Vagina (tissue), 2 donors: Measurements from ENCODE around the gene SLC52A3. TPM values are rescaled to one million over a fixed set of nuclear protein-coding genes. Genes with fewer than 3 reads are reported as not detected.

Experiments
- DNase-seq, 2 donors: peaks; one replicate each; pipeline ENCODE4 v3.0.0-alpha.2; 2017; ENCODE audit errors: extremely low spot score in 2 of 2
- H3K27ac ChIP-seq: fragments of 200-600 bp; sonication (generic); one replicate; pipeline ENCODE4 v1.5.1; 2019
- H3K27me3 ChIP-seq: fragments of 200-600 bp; sonication (generic); one replicate; pipeline ENCODE4 v1.5.1; 2019
- H3K36me3 ChIP-seq, 2 donors: fragments of 200-600 bp; sonication (generic); one replicate each; pipeline ENCODE4 v1.5.1; 2017 to 2019
- H3K4me1 ChIP-seq: fragments of 200-600 bp; sonication (generic); one replicate; pipeline ENCODE4 v1.5.1; 2019
- H3K4me3 ChIP-seq, 2 donors: fragments of 200-600 bp; sonication (generic); 1 replicate in 1 of 2; 2 replicates in 1 of 2; pipeline ENCODE4 v1.5.1; 2016 to 2019
- H3K9me3 ChIP-seq: fragments of 200-600 bp; sonication (generic); one replicate; pipeline ENCODE4 v1.5.1; 2019
- CTCF ChIP-seq, 3 experiments: fragments of 450-650 bp in 2 of 3; fragments of 200-600 bp in 1 of 3; sonication (generic) in 1 of 3; IDR thresholded peaks; one replicate each; pipeline ENCODE4 v1.5.1; 2017 to 2019; ENCODE audit warnings: antibody characterized with exemption in 3 of 3, mild to moderate bottlenecking in 2 of 3, moderate library complexity in 2 of 3
- POLR2A ChIP-seq, 2 donors: fragments of 450-650 bp; IDR thresholded peaks; one replicate each; pipeline ENCODE4 v1.6.1; 2017; ENCODE audit warnings: antibody characterized with exemption in 2 of 2, mild to moderate bottlenecking in 2 of 2, moderate library complexity in 2 of 2
- POLR2AphosphoS5 ChIP-seq, 2 donors: sonication (generic); formaldehyde crosslinking; IDR thresholded peaks; one replicate each; pipeline ENCODE4 v1.9.0; 2017; ENCODE audit warnings: antibody characterized with exemption in 2 of 2, mild to moderate bottlenecking in 2 of 2, low read depth in 1 of 2; ENCODE audit not compliant: insufficient read depth in 1 of 2
- intact Hi-C: fragments of 100-400 bp; cut with DNase I; formaldehyde crosslinking; loops from one replicate; pipeline ENCODE4 v1.15.1; 2023
- total RNA-seq: library from RNA; depleted of rRNA; stranded (reverse); fragments of >200 nt; gene quantifications from one replicate; pipeline ENCODE4 v1.2.3, GENCODE V29; 2016

Gene SLC52A3
- total RNA-seq, 1 donor from 2014 or later: 1.7 TPM

DNA sequence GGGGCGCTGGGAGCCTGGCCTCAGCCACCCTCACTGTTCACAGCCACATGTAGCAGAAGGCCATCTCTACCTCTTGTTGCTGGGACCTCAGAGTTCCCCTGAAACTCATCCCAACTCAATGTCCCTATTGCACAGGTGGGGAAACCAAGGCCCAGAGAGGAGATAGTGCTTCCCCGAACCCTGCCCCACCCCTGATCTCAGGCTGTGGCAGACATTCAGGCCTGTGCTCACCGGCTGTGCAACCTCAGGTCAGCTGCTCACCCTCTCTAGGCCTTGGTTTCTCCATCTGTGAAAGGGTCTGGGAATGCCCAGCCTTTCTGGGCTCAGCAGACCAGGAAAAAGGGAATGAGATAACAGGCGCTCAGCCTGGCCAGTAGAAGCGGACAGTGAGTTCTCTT lies 6.4 kb upstream of the SLC52A3 start:
- Histone ChIP-seq H3K27ac (no peak overlapping the region), H3K36me3 (no peaks in the 10 kb centered on the region), H3K4me1 (no peaks in the 10 kb centered on the region), H3K4me3 (no peak overlapping the region), H3K9me3 (no peaks in the 10 kb centered on the region), H3K27me3 (no peaks in the 10 kb centered on the region)
- no peak for DNase-seq
- TF ChIP-seq CTCF (IDR thresholded peaks at IDR 0.05) (no peak), POLR2A (IDR thresholded peaks at IDR 0.05) (no peak), POLR2AphosphoS5 (IDR thresholded peaks at IDR 0.05; ENCODE audit: insufficient read depth in 1 of 2, low read depth in 1 of 2) (no peak)
- intact Hi-C loops: no loop called here

DNA sequence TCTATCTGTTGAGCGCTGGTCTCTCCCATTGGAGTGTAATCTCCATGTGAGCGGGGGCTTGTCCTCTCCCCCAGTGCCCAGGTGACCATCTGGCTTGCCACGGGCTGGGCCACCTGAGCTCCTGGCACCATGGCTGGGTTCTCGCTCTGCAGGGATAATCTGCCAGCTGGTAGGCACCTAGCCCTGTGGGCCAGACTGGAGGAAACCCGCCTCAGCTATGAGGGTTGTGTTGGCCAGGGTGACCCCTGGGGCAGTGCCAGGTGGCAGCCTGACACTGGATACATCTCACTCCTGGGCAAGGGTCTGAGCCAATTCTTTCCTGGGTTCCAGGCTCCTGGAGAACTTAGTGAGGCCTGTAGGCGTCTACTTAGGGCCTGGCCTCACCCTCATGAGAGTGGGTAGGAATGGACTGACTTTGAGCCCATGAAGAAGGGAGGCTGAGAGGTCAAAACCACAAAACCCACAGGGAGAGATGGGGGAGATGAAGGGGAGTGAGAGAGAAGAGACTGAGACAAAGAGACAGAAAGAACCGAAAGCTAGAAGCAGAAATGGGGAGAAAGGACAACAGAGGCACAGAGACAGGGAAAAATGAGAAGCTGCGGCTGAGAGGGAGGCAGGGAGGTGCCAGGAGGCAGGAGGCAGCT lies 5.8 kb upstream of the SLC52A3 start:
- Histone ChIP-seq H3K27ac (no peak overlapping the region), H3K36me3 (no peaks in the 10 kb centered on the region), H3K9me3 (no peaks in the 10 kb centered on the region), H3K27me3 (no peaks in the 10 kb centered on the region), H3K4me1 (no peaks in the 10 kb centered on the region), H3K4me3 (no peak overlapping the region)
- no peak for TF ChIP-seq POLR2AphosphoS5 (IDR thresholded peaks at IDR 0.05; ENCODE audit: insufficient read depth in 1 of 2, low read depth in 1 of 2)
- no peak for TF ChIP-seq POLR2A (IDR thresholded peaks at IDR 0.05)
- TF ChIP-seq CTCF (IDR thresholded peaks at IDR 0.05): no peak
- intact Hi-C loops: no loop called here
- no peak for DNase-seq

DNA sequence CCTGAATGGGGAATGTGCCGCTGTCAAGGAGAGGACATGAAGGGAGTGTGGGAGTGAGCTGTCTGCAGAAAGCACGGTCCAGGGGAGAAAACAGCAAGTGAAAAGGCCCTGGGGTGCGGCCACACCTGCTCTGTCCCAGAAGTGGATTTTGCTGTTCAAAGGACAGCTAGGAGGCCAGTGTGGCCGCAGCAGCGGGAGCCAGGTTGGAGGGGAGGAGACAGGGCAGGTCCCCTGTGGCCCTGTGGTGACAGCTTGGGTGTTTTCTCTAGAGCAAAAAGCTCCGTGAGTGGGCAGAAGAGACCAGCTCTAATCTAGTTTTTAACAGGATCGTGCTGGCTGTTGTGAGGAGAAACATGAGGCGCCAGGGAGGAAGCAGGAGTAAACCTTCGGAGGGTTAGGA lies 4.5 kb upstream of the SLC52A3 start:
- intact Hi-C loops: no loop called here
- TF ChIP-seq POLR2AphosphoS5 (IDR thresholded peaks at IDR 0.05; ENCODE audit: insufficient read depth in 1 of 2, low read depth in 1 of 2) (no peak), POLR2A (IDR thresholded peaks at IDR 0.05) (no peak), CTCF (IDR thresholded peaks at IDR 0.05) (no peak)
- no peaks in the 10 kb centered on the region for H3K27me3 ChIP-seq

GRCh38 chr20:771741-772464 lies 3.6 kb upstream of the SLC52A3 start:
- DNase-seq: no peak
- no peaks in the 10 kb centered on the region for H3K36me3 ChIP-seq
- no peak overlapping the region for H3K4me3 ChIP-seq
- no peaks in the 10 kb centered on the region for H3K9me3 ChIP-seq
- no peak for TF ChIP-seq POLR2AphosphoS5 (IDR thresholded peaks at IDR 0.05; ENCODE audit: insufficient read depth in 1 of 2, low read depth in 1 of 2)
- TF ChIP-seq CTCF (IDR thresholded peaks at IDR 0.05): no peak
- no peak for TF ChIP-seq POLR2A (IDR thresholded peaks at IDR 0.05)
- intact Hi-C loops: no loop called here
- H3K27ac ChIP-seq: no peak overlapping the region
- H3K27me3 ChIP-seq: no peaks in the 10 kb centered on the region
- H3K4me1 ChIP-seq: no peaks in the 10 kb centered on the region

More for the DNA sequence above, 4.5 kb upstream of the SLC52A3 start:
- Histone ChIP-seq H3K36me3 (no peaks in the 10 kb centered on the region), H3K9me3 (no peaks in the 10 kb centered on the region), H3K4me3 (no peak overlapping the region), H3K4me1 (no peaks in the 10 kb centered on the region), H3K27ac (no peak overlapping the region)
- DNase-seq: no peak

- H3K4me1 ChIP-seq: no peaks in the 10 kb centered on the region
- H3K36me3 ChIP-seq: no peaks in the 10 kb centered on the region
- H3K27me3 ChIP-seq: no peaks in the 10 kb centered on the region
- intact Hi-C loops: no loop called here
- no peaks in the 10 kb centered on the region for H3K9me3 ChIP-seq
- H3K4me3 ChIP-seq: no peak overlapping the region
- no peak for DNase-seq
- TF ChIP-seq CTCF (IDR thresholded peaks at IDR 0.05) (no peak), POLR2A (IDR thresholded peaks at IDR 0.05) (no peak)
- no peak overlapping the region for H3K27ac ChIP-seq
These were observed 2.4 kb upstream of the SLC52A3 start for GRCh38 chr20:770691-771090.
